ENCODE results near the gene COL20A1. TPM values are rescaled to one million over a fixed set of nuclear protein-coding genes. Genes with fewer than 3 reads are reported as not detected.

The COL20A1 gene
- total and polyA plus RNA-seq, 2 of the 13 experiments (the other 11 are each of a cell fraction or from before 2014, with no cell fraction given), result not detected

- BruUV-seq (replicated peaks), result no TSS peak
- Histone ChIP-seq H3K9ac (ENCODE audit: insufficient read depth, low read depth, low read length) (no peak overlapping the region), H3K79me2 (ENCODE audit: insufficient read depth, low read length) (peaks cover 41% of the 10 kb centered on the region), H3K4me3 (replicated peaks in 1 of 3; ENCODE audit: insufficient read depth in 1 of 3, low read depth in 2 of 3, low read length in 3 of 3) (no peak overlapping the region), H3K27me3 (ENCODE audit: control insufficient read depth in 1 of 2, insufficient read depth in 2 of 2, low read length in 2 of 2) (no peaks in the 10 kb centered on the region; a peak in 1 of 5 replicates), H3K4me1 (ENCODE audit: insufficient read depth, low read length) (peaks cover 20% of the 10 kb centered on the region), H3K4me2 (ENCODE audit: low read depth, low read length) (no peak overlapping the region), H2AFZ (ENCODE audit: low read length) (no peak overlapping the region), H4K20me1 (ENCODE audit: insufficient read depth, low read length) (peaks cover 33% of the 10 kb centered on the region), H3K9me3 (ENCODE audit: low read length) (no peaks in the 10 kb centered on the region), H3K36me3 (replicated peaks in 1 of 2; ENCODE audit: control insufficient read depth in 1 of 2, insufficient read depth in 2 of 2, low read length in 2 of 2) (peaks cover 40 to 57% of the 10 kb centered on the region in 2 experiments), H3K27ac (ENCODE audit: extremely low read length, insufficient read depth, low read length) (no peak overlapping the region)
- in situ Hi-C loops (cut with HindIII; ENCODE audit: extremely low pct_ligation_motif_present, low pct_unique_long_range_greater_than_20kb) (no loop called here), intact Hi-C loops (cut with micrococcal nuclease; ENCODE audit: unreplicated experiment) (no loop called here)
- ChIA-PET POLR2A (no interaction called here), CTCF (ENCODE audit: low intra/inter-chr PET ratio, low total read pairs) (no interaction called here)
- WGBS (ENCODE audit: low lambda C conversion rate), result 98% methylated on average over 18 of the region's 18 CpGs
- ATAC-seq (no peak), FAIRE-seq (no peak), DNase-seq (ENCODE audit: low spot score) (no peak)
- no peak for TF ChIP-seq BATF2 (CRISPR knock-in tag; IDR thresholded peaks at IDR 0.05)
- TF ChIP-seq ZNF33B (CRISPR knock-in tag; IDR thresholded peaks at IDR 0.05), result no peak
- TF ChIP-seq AGO2 (optimal IDR thresholded peaks at IDR 0.05; ENCODE audit: low read depth, low read length), result peak; percentile 53
- no peak for TF ChIP-seq RAD21 (CRISPR knock-in tag; IDR thresholded peaks at IDR 0.05)
- TF ChIP-seq ERF (CRISPR knock-in tag; IDR thresholded peaks at IDR 0.05), result no peak
- TF ChIP-seq EED (CRISPR knock-in tag; IDR thresholded peaks at IDR 0.05), result 0 out of 2 replicates have a peak, but pooled peaks have one; percentile 60
- TF ChIP-seq FOXK1 (CRISPR knock-in tag; IDR thresholded peaks at IDR 0.05; ENCODE audit: borderline replicate concordance, low read depth), result no peak
- TF ChIP-seq NFE2L1 (CRISPR knock-in tag; IDR thresholded peaks at IDR 0.05; ENCODE audit: borderline replicate concordance), result no peak
- 0 out of 2 replicates have a peak, but pooled peaks have one; percentile 37 for TF ChIP-seq PCBP1 (IDR thresholded peaks at IDR 0.05; ENCODE audit: borderline replicate concordance, low read depth, low read length)
Measured at GRCh38 chr20:63275825-63276224, 17.2 kb upstream of the COL20A1 start.

GRCh38 chr20:63276956-63277355 is 16.0 kb upstream of the COL20A1 start:
- FAIRE-seq (no peak), DNase-seq (ENCODE audit: low spot score) (no peak), ATAC-seq (no peak)
- no peaks in the 10 kb centered on the region; a peak in 1 of 5 replicates for H3K27me3 ChIP-seq (ENCODE audit: control insufficient read depth in 1 of 2, insufficient read depth in 2 of 2, low read length in 2 of 2)
- ChIA-PET POLR2A (no interaction called here), CTCF (ENCODE audit: low intra/inter-chr PET ratio, low total read pairs) (no interaction called here)
- peaks cover 49 to 69% of the 10 kb centered on the region in 2 experiments for H3K36me3 ChIP-seq (replicated peaks in 1 of 2; ENCODE audit: control insufficient read depth in 1 of 2, insufficient read depth in 2 of 2, low read length in 2 of 2)
- no peak overlapping the region for H3K27ac ChIP-seq (ENCODE audit: extremely low read length, insufficient read depth, low read length)
- 95% methylated on average over 20 of the region's 20 CpGs for WGBS (ENCODE audit: low lambda C conversion rate)
- no peak overlapping the region for H3K4me3 ChIP-seq (replicated peaks in 1 of 3; ENCODE audit: insufficient read depth in 1 of 3, low read depth in 2 of 3, low read length in 3 of 3)
- peaks cover 13% of the 10 kb centered on the region for H3K4me1 ChIP-seq (ENCODE audit: insufficient read depth, low read length)
- intact Hi-C loops (cut with micrococcal nuclease; ENCODE audit: unreplicated experiment), result no loop called here
- in situ Hi-C loops (cut with HindIII; ENCODE audit: extremely low pct_ligation_motif_present, low pct_unique_long_range_greater_than_20kb), result no loop called here
- H4K20me1 ChIP-seq (ENCODE audit: insufficient read depth, low read length), result peaks cover 33% of the 10 kb centered on the region
- H3K9ac ChIP-seq (ENCODE audit: insufficient read depth, low read depth, low read length), result no peak overlapping the region
- no peak overlapping the region for H2AFZ ChIP-seq (ENCODE audit: low read length)
- H3K9me3 ChIP-seq (ENCODE audit: low read length), result no peaks in the 10 kb centered on the region
- H3K4me2 ChIP-seq (ENCODE audit: low read depth, low read length), result no peak overlapping the region
- H3K79me2 ChIP-seq (ENCODE audit: insufficient read depth, low read length), result peaks cover 41% of the 10 kb centered on the region
- no TSS peak for BruUV-seq (replicated peaks)
- TF ChIP-seq ZNF343 (CRISPR knock-in tag; IDR thresholded peaks at IDR 0.05), result no peak
- no peak for TF ChIP-seq TAF15 (IDR thresholded peaks at IDR 0.05; ENCODE audit: low read depth, low read length, poor library complexity, severe bottlenecking)
- no peak for TF ChIP-seq TCF12 (IDR thresholded peaks at IDR 0.05)
- TF ChIP-seq TCF12 (CRISPR knock-in tag; IDR thresholded peaks at IDR 0.05), result no peak
- TF ChIP-seq ZBTB49 (CRISPR knock-in tag; IDR thresholded peaks at IDR 0.05; ENCODE audit: borderline replicate concordance), result no peak
- TF ChIP-seq ZNF639 (CRISPR knock-in tag; conservative IDR thresholded peaks at IDR 0.05), result no peak
